Omental fat pad (tissue), 4 donors: ENCODE results near the gene DGKE. TPM values are rescaled to one million over a fixed set of nuclear protein-coding genes. Genes with fewer than 3 reads are reported as not detected.

Source experiments
- ATAC-seq: fragments of 150-250 bp; one replicate; pipeline ENCODE4 v1.9.1; 2016; ENCODE audit warnings: mild to moderate bottlenecking, moderate library complexity; ENCODE audit not compliant: low FRiP score
- DNase-seq: peaks from one replicate; pipeline ENCODE4 v3.0.0-alpha.2; 2019; ENCODE audit warnings: low spot score
- CTCF ChIP-seq, 3 donors: fragments of 450-650 bp; IDR thresholded peaks; one replicate each; pipeline ENCODE4 v1.5.1; 2016 to 2017; ENCODE audit warnings: antibody characterized with exemption in 3 of 3, mild to moderate bottlenecking in 3 of 3, moderate library complexity in 2 of 3
- total RNA-seq, 4 donors: library from RNA; depleted of rRNA; stranded (reverse); fragments of >200 nt; gene quantifications; one replicate each; pipeline ENCODE4 v1.1.0, GENCODE V29; 2016

DGKE gene
- 10 to 100 TPM in 1 of 4 donors, 1 to 10 TPM in 3; 5.9 to 19.4 (median 6.8) TPM for total RNA-seq

GRCh38 chr17:56833809-56834379 is at the start of gene DGKE, which contains the start of gene C17orf67:
TSS of gene DGKE (plus strand) at chr17:56834151. CDS start at chr17:56834796, 645 bp downstream.
TSS of gene C17orf67 (minus strand) at chr17:56833920. CDS start at chr17:56815810, 18,110 bp downstream.
- DNase-seq (peak; percentile 94), ATAC-seq (peak; percentile 97)
- no peak for TF ChIP-seq CTCF (IDR thresholded peaks at IDR 0.05)

- no peak for DNase-seq
- no peak for ATAC-seq
- no peak for TF ChIP-seq CTCF (IDR thresholded peaks at IDR 0.05)
Observed at GRCh38 chr17:56785405-56785804, 48.5 kb upstream of the DGKE start.

- ATAC-seq (no peak), DNase-seq (no peak)
- no peak for TF ChIP-seq CTCF (IDR thresholded peaks at IDR 0.05)
Observed at GRCh38 chr17:56785997-56786680, 47.8 kb upstream of the DGKE start.

GRCh38 chr17:56786989-56787482 is 46.9 kb upstream of the DGKE start:
- ATAC-seq (peak; percentile 91), DNase-seq (no peak)
- no peak for TF ChIP-seq CTCF (IDR thresholded peaks at IDR 0.05)

GRCh38 chr17:56792267-56792666 is 41.7 kb upstream of the DGKE start:
- ATAC-seq (no peak), DNase-seq (no peak)
- TF ChIP-seq CTCF (IDR thresholded peaks at IDR 0.05), result no peak

GRCh38 chr17:56793531-56793930 is 40.4 kb upstream of the DGKE start:
- no peak for TF ChIP-seq CTCF (IDR thresholded peaks at IDR 0.05)
- no peak for DNase-seq
- no peak for ATAC-seq

- TF ChIP-seq CTCF (IDR thresholded peaks at IDR 0.05), result no peak
- ATAC-seq (no peak), DNase-seq (no peak)
Observed at GRCh38 chr17:56793957-56794356, 40.0 kb upstream of the DGKE start.
